ENCODE results near the gene ZNF385C. TPM values are rescaled to one million over a fixed set of nuclear protein-coding genes. Genes with fewer than 3 reads are reported as not detected.

Gene ZNF385C
- total and polyA plus RNA-seq, 2 of the 13 experiments (the other 11 are each of a cell fraction or from before 2014, with no cell fraction given), result 2.3 to 6.1 TPM

DNA sequence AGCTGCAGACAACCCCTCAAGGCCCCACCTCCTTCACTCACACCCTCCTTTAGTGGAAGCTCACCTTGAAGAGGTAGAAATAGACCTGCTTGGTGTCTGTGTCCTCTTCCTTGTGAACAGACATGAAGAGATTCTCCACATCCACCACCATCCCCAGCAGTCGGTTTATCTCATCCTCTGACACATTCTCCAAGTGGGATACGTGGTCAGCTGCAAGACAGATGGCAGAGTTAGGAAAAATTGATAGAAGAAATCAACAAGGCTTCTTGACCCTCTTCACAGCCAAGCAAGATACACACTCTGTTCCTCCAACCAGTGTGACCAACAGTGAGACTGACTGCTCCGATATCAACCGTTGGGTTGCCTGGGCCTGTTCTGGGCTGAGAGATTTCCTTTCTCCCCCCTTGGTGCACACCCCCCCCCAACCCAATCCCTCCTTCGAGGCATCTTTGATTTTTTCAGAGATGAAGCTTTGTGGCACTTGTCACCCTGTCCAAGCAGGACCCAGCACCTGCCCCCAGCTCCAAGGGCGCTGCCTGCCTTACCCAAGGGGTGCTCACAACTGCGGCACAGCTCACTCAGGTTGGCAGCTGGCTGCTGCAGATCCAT, 22.0 kb upstream of the ZNF385C start:
- in situ Hi-C loops (cut with HindIII; ENCODE audit: extremely low pct_ligation_motif_present, low pct_unique_long_range_greater_than_20kb), result no loop called here
- CTCF ChIA-PET (ENCODE audit: low intra/inter-chr PET ratio, low total read pairs), result no interaction called here

More for the DNA sequence above, 22.0 kb upstream of the ZNF385C start:
- peak overlapping the region; percentile 74 for H3K4me2 ChIP-seq (ENCODE audit: low read depth, low read length)
- no peak overlapping the region for H2AFZ ChIP-seq (ENCODE audit: low read length)
- peaks cover 5 to 37% of the 10 kb centered on the region in 2 experiments for H3K36me3 ChIP-seq (replicated peaks in 1 of 2; ENCODE audit: control insufficient read depth in 1 of 2, insufficient read depth in 2 of 2, low read length in 2 of 2)
- no peaks in the 10 kb centered on the region for H3K27me3 ChIP-seq (ENCODE audit: control insufficient read depth in 1 of 2, insufficient read depth in 2 of 2, low read length in 2 of 2)
- peak overlapping the region; percentile 76 to 85 (median 79) for H3K4me3 ChIP-seq (replicated peaks in 1 of 3; ENCODE audit: insufficient read depth in 1 of 3, low read depth in 2 of 3, low read length in 3 of 3)
- H3K79me2 ChIP-seq (ENCODE audit: insufficient read depth, low read length), result no peaks in the 10 kb centered on the region
- peaks cover 33% of the 10 kb centered on the region for H3K4me1 ChIP-seq (ENCODE audit: insufficient read depth, low read length)
- no peak for DNase-seq (ENCODE audit: low spot score)
- H3K27ac ChIP-seq (ENCODE audit: extremely low read length, insufficient read depth, low read length), result no peak overlapping the region
- peak overlapping the region; percentile 48 for H3K9ac ChIP-seq (ENCODE audit: insufficient read depth, low read depth, low read length)
- 84% methylated on average over 7 of the region's 7 CpGs for WGBS (ENCODE audit: low lambda C conversion rate)
- BruUV-seq (replicated peaks), result no TSS peak
- POLR2A ChIA-PET, result interaction anchor here (0.8 to 3.1 kb wide), 22 partner anchors 8 to 431 kb away, joined by 3 to 34 read pairs (median 6); partner anchors contain the start of genes CNP, DHX58, DNAJC7 and EIF1
- ATAC-seq, result no peak
- H3K9me3 ChIP-seq (ENCODE audit: low read length), result no peaks in the 10 kb centered on the region
- no peak for FAIRE-seq
- H4K20me1 ChIP-seq (ENCODE audit: insufficient read depth, low read length), result no peaks in the 10 kb centered on the region
- TF ChIP-seq EZH2 (conservative IDR thresholded peaks at IDR 0.05; ENCODE audit: low read depth, low read length) (no peak), ZNF451 (CRISPR knock-in tag; IDR thresholded peaks at IDR 0.05) (0 out of 2 replicates have a peak, but pooled peaks have one; percentile 7), ZNF790 (CRISPR knock-in tag; IDR thresholded peaks at IDR 0.05; ENCODE audit: borderline replicate concordance) (0 out of 2 replicates have a peak, but pooled peaks have one; percentile 31), ZNF598 (CRISPR knock-in tag; IDR thresholded peaks at IDR 0.05; ENCODE audit: borderline replicate concordance) (no peak), ZNF589 (CRISPR knock-in tag; conservative IDR thresholded peaks at IDR 0.05) (0 out of 2 replicates have a peak, but pooled peaks have one; percentile 3), ZNF563 (CRISPR knock-in tag; IDR thresholded peaks at IDR 0.05) (0 out of 2 replicates have a peak, but pooled peaks have one; percentile 36), HOXA3 (CRISPR knock-in tag; IDR thresholded peaks at IDR 0.05) (no peak), ASH2L (IDR thresholded peaks at IDR 0.05; ENCODE audit: insufficient read length, low read depth, low read length) (peak; percentile 1)
- TF ChIP-seq, protein P1, sequence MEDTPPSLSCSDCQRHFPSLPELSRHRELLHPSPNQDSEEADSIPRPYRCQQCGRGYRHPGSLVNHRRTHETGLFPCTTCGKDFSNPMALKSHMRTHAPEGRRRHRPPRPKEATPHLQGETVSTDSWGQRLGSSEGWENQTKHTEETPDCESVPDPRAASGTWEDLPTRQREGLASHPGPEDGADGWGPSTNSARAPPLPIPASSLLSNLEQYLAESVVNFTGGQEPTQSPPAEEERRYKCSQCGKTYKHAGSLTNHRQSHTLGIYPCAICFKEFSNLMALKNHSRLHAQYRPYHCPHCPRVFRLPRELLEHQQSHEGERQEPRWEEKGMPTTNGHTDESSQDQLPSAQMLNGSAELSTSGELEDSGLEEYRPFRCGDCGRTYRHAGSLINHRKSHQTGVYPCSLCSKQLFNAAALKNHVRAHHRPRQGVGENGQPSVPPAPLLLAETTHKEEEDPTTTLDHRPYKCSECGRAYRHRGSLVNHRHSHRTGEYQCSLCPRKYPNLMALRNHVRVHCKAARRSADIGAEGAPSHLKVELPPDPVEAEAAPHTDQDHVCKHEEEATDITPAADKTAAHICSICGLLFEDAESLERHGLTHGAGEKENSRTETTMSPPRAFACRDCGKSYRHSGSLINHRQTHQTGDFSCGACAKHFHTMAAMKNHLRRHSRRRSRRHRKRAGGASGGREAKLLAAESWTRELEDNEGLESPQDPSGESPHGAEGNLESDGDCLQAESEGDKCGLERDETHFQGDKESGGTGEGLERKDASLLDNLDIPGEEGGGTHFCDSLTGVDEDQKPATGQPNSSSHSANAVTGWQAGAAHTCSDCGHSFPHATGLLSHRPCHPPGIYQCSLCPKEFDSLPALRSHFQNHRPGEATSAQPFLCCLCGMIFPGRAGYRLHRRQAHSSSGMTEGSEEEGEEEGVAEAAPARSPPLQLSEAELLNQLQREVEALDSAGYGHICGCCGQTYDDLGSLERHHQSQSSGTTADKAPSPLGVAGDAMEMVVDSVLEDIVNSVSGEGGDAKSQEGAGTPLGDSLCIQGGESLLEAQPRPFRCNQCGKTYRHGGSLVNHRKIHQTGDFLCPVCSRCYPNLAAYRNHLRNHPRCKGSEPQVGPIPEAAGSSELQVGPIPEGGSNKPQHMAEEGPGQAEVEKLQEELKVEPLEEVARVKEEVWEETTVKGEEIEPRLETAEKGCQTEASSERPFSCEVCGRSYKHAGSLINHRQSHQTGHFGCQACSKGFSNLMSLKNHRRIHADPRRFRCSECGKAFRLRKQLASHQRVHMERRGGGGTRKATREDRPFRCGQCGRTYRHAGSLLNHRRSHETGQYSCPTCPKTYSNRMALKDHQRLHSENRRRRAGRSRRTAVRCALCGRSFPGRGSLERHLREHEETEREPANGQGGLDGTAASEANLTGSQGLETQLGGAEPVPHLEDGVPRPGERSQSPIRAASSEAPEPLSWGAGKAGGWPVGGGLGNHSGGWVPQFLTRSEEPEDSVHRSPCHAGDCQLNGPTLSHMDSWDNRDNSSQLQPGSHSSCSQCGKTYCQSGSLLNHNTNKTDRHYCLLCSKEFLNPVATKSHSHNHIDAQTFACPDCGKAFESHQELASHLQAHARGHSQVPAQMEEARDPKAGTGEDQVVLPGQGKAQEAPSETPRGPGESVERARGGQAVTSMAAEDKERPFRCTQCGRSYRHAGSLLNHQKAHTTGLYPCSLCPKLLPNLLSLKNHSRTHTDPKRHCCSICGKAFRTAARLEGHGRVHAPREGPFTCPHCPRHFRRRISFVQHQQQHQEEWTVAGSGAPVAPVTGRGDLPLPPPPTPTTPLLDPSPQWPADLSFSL (CRISPR knock-in tag; IDR thresholded peaks at IDR 0.05), result 0 out of 2 replicates have a peak, but pooled peaks have one; percentile 23
- TF ChIP-seq, protein P2, sequence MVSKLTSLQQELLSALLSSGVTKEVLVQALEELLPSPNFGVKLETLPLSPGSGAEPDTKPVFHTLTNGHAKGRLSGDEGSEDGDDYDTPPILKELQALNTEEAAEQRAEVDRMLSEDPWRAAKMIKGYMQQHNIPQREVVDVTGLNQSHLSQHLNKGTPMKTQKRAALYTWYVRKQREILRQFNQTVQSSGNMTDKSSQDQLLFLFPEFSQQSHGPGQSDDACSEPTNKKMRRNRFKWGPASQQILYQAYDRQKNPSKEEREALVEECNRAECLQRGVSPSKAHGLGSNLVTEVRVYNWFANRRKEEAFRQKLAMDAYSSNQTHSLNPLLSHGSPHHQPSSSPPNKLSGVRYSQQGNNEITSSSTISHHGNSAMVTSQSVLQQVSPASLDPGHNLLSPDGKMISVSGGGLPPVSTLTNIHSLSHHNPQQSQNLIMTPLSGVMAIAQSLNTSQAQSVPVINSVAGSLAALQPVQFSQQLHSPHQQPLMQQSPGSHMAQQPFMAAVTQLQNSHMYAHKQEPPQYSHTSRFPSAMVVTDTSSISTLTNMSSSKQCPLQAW (CRISPR knock-in tag; IDR thresholded peaks at IDR 0.05), result 0 out of 2 replicates have a peak, but pooled peaks have one; percentile 14
- TF ChIP-seq, protein P3, sequence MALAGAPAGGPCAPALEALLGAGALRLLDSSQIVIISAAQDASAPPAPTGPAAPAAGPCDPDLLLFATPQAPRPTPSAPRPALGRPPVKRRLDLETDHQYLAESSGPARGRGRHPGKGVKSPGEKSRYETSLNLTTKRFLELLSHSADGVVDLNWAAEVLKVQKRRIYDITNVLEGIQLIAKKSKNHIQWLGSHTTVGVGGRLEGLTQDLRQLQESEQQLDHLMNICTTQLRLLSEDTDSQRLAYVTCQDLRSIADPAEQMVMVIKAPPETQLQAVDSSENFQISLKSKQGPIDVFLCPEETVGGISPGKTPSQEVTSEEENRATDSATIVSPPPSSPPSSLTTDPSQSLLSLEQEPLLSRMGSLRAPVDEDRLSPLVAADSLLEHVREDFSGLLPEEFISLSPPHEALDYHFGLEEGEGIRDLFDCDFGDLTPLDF (CRISPR knock-in tag; IDR thresholded peaks at IDR 0.05), result no peak
- intact Hi-C loops (cut with micrococcal nuclease; ENCODE audit: unreplicated experiment), result loop anchor here (5.0 kb wide), 1 partner anchor 37 kb away; no protein-coding TSS in a partner anchor
